MM.1S (cell line): ENCODE measurements around the gene ARF3.
A peak's percentile ranks its signal among the peaks of the same experiment; 100 is the strongest.

Experiments used
- DNase-seq: peaks from one replicate; pipeline ENCODE4 v3.0.0-alpha.2; 2015
- H2AFZ ChIP-seq: fragments of 300-600 bp; sonication (generic); 2 replicates; pipeline ENCODE4 v1.6.0; 2016; ENCODE audit warnings: antibody characterized with exemption, low read length
- H3F3A ChIP-seq: fragments of 300-600 bp; sonication (generic); 2 replicates; pipeline ENCODE4 v1.6.1; 2016; ENCODE audit warnings: mild to moderate bottlenecking, antibody characterized with exemption, low read length, moderate library complexity, mixed read lengths; ENCODE audit not compliant: insufficient read depth
- H3K27ac ChIP-seq: fragments of 300-600 bp; sonication (generic); 2 replicates; pipeline ENCODE4 v1.5.1; 2016; ENCODE audit warnings: mild to moderate bottlenecking, low read length
- H3K27me3 ChIP-seq: fragments of 300-600 bp; sonication (generic); replicated peaks from 2 replicates; pipeline ENCODE4 v1.6.0; 2016; ENCODE audit warnings: low read length; ENCODE audit not compliant: insufficient read depth
- H3K36me3 ChIP-seq: fragments of 300-600 bp; sonication (generic); replicated peaks from 2 replicates; pipeline ENCODE4 v1.6.1; 2016; ENCODE audit warnings: mild to moderate bottlenecking, low read length, mixed read lengths; ENCODE audit not compliant: insufficient read depth
- H3K4me1 ChIP-seq: fragments of 300-600 bp; sonication (generic); 2 replicates; pipeline ENCODE4 v1.6.1; 2016; ENCODE audit warnings: low read length, mixed read lengths
- H3K4me2 ChIP-seq: fragments of 300-600 bp; sonication (generic); 2 replicates; pipeline ENCODE4 v1.6.0; 2016; ENCODE audit warnings: low read depth, low read length
- H3K4me3 ChIP-seq: fragments of 300-600 bp; sonication (generic); 2 replicates; pipeline ENCODE4 v1.5.1; 2016; ENCODE audit warnings: low read length, mixed read lengths
- H3K79me2 ChIP-seq: fragments of 300-600 bp; sonication (generic); 2 replicates; pipeline ENCODE4 v1.6.1; 2016; ENCODE audit warnings: mixed run types, low read length, mixed read lengths
- H3K9ac ChIP-seq: fragments of 300-600 bp; sonication (generic); 2 replicates; pipeline ENCODE4 v1.6.1; 2016; ENCODE audit warnings: low read length, mixed read lengths
- H3K9me2 ChIP-seq: fragments of 300-600 bp; sonication (generic); replicated peaks from 2 replicates; pipeline ENCODE4 v1.6.1; 2016; ENCODE audit warnings: mild to moderate bottlenecking, low read length, mixed read lengths; ENCODE audit not compliant: insufficient read depth
- H3K9me3 ChIP-seq: fragments of 300-600 bp; sonication (generic); replicated peaks from 2 replicates; pipeline ENCODE4 v1.6.1; 2016; ENCODE audit warnings: mild to moderate bottlenecking, low read length, mixed read lengths; ENCODE audit not compliant: insufficient read depth
- H4K20me1 ChIP-seq: fragments of 300-600 bp; sonication (generic); 2 replicates; pipeline ENCODE4 v1.6.1; 2016; ENCODE audit warnings: mild to moderate bottlenecking, low read length, moderate library complexity, mixed read lengths; ENCODE audit not compliant: insufficient read depth
- EZH2 ChIP-seq: fragments of 300-600 bp; sonication (generic); optimal IDR thresholded peaks from 2 replicates; pipeline ENCODE3; 2017; ENCODE audit warnings: low read depth, mild to moderate bottlenecking, antibody characterized with exemption, low read length, mixed read lengths
- EZH2phosphoT487 ChIP-seq: fragments of 300-600 bp; sonication (generic); IDR thresholded peaks from 2 replicates; pipeline ENCODE4 v1.6.1; 2018; ENCODE audit warnings: antibody characterized with exemption, low read length
- TF ChIP-seq, protein P1 (sequence below): fragments of 300-600 bp; sonication (generic); IDR thresholded peaks from 2 replicates; pipeline ENCODE4 v1.5.1; 2016; ENCODE audit warnings: antibody characterized with exemption, low read length, mixed read lengths

The ARF3 gene

GRCh38 chr12:48957141-48958048 is at the start of gene ARF3:
TSS of gene ARF3 (minus strand) at chr12:48957487. CDS start at chr12:48941095, 16,392 bp downstream.
- peaks cover 15% of the 10 kb centered on the region for H3K4me1 ChIP-seq
- no peak within 1 kb of the TSS for H3K27ac ChIP-seq
- H3F3A ChIP-seq, result no peaks in the 10 kb centered on the region; the same call in 1 of the 2 replicates
- peak within 1 kb of the TSS; percentile 95 for H3K4me3 ChIP-seq
- H4K20me1 ChIP-seq, result no peaks in the 10 kb centered on the region
- peak within 1 kb of the TSS; percentile 85 for H3K4me2 ChIP-seq
- H3K36me3 ChIP-seq, result no peaks in the 10 kb centered on the region
- peaks cover 45% of the 10 kb centered on the region for H3K79me2 ChIP-seq
- no peak for TF ChIP-seq EZH2
- no peak for TF ChIP-seq EZH2phosphoT487
- TF ChIP-seq, protein P1, sequence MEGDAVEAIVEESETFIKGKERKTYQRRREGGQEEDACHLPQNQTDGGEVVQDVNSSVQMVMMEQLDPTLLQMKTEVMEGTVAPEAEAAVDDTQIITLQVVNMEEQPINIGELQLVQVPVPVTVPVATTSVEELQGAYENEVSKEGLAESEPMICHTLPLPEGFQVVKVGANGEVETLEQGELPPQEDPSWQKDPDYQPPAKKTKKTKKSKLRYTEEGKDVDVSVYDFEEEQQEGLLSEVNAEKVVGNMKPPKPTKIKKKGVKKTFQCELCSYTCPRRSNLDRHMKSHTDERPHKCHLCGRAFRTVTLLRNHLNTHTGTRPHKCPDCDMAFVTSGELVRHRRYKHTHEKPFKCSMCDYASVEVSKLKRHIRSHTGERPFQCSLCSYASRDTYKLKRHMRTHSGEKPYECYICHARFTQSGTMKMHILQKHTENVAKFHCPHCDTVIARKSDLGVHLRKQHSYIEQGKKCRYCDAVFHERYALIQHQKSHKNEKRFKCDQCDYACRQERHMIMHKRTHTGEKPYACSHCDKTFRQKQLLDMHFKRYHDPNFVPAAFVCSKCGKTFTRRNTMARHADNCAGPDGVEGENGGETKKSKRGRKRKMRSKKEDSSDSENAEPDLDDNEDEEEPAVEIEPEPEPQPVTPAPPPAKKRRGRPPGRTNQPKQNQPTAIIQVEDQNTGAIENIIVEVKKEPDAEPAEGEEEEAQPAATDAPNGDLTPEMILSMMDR, result no peak
- DNase-seq, result peak; percentile 93
- peak within 1 kb of the TSS; percentile 60 for H3K9ac ChIP-seq
- H3K27me3 ChIP-seq, result no peaks in the 10 kb centered on the region
- peak within 1 kb of the TSS; percentile 94 for H2AFZ ChIP-seq
- no peaks in the 10 kb centered on the region for H3K9me2 ChIP-seq
- H3K9me3 ChIP-seq, result no peaks in the 10 kb centered on the region

- Histone ChIP-seq H2AFZ (no peak overlapping the region), H3K4me1 (peaks cover 8% of the 10 kb centered on the region), H3K4me2 (peak overlapping the region; percentile 100), H4K20me1 (no peaks in the 10 kb centered on the region), H3K4me3 (peak overlapping the region; percentile 76), H3K27me3 (peaks cover 15% of the 10 kb centered on the region), H3K9ac (peak overlapping the region; percentile 67; the same call in 1 of the 2 replicates), H3K9me3 (no peaks in the 10 kb centered on the region), H3K36me3 (no peaks in the 10 kb centered on the region), H3K9me2 (no peaks in the 10 kb centered on the region), H3K27ac (no peak overlapping the region), H3F3A (peaks cover 13% of the 10 kb centered on the region; the same call in 1 of the 2 replicates), H3K79me2 (no peaks in the 10 kb centered on the region)
- no peak for TF ChIP-seq EZH2
- TF ChIP-seq EZH2phosphoT487, result no peak
- TF ChIP-seq, protein P1, result no peak
- DNase-seq, result no peak
Observed at GRCh38 chr12:49000346-49000745, 43.1 kb upstream of the ARF3 start.

DNA sequence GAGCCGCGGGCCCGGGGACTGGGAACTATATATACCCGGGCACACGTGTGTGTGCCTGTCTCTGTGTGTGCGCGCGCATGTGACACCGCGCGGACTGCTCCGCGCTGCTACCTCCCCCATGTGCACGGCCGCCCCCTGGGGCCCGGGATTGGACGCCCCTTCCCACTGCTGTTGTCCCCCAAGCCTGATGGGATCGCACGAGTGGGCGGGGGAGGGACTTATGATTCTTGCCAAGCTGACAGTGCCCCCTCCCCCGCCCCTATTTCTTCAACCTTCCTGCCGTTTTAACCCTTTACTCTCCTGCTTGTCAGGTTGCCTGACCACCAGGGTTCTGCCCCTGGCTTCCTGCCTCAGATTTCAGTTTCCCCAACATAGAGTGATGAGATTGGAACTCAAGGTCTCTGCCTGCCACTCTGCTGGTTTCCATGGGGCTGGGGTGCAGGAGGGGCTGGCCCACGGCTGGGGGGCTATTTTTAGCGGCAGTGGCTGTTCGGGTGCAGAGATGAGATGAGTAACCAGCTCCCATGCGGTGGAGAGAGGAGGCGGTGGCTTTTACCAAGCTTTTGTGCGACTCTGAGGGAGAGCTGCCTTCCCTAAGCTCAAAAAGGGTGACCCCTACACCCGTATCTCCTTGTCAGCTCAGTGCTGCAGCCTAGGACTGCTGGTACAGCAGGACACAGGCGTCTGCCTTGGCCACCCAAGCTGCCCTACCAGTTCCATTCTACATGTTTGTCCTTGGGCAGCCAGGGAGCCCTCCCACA is 42.3 kb upstream of the ARF3 start, which contains the start of gene DDN:
Gene DDN, minus strand, starts transcription at position 5 of the 761 bp plus-strand sequence. CDS start 88 bp downstream, outside the sequence.
- Histone ChIP-seq H2AFZ (peak within 1 kb of the TSS; percentile 86), H3F3A (peaks cover 13% of the 10 kb centered on the region; the same call in 1 of the 2 replicates), H3K9ac (peak within 1 kb of the TSS; percentile 67), H3K4me2 (peak within 1 kb of the TSS; percentile 100), H3K27me3 (peaks cover 15% of the 10 kb centered on the region), H4K20me1 (no peaks in the 10 kb centered on the region), H3K27ac (peak within 1 kb of the TSS; percentile 14; the same call in 1 of the 2 replicates), H3K9me2 (no peaks in the 10 kb centered on the region), H3K36me3 (no peaks in the 10 kb centered on the region), H3K9me3 (no peaks in the 10 kb centered on the region), H3K4me3 (peak within 1 kb of the TSS; percentile 76), H3K4me1 (peaks cover 8% of the 10 kb centered on the region), H3K79me2 (no peaks in the 10 kb centered on the region)
- peak; percentile 78 for DNase-seq
- no peak for TF ChIP-seq EZH2phosphoT487
- TF ChIP-seq EZH2, result no peak
- TF ChIP-seq, protein P1, result peak; percentile 11; the same call in 1 of the 2 replicates
